OCI-LY1 (cell line): ENCODE results near the gene ITGA7.

Experiments
- H2AFZ ChIP-seq: fragments of 200-600 bp; sonication (generic), shearing (Covaris generic); 2 replicates; pipeline ENCODE4 v1.6.0; 2014; ENCODE audit warnings: antibody characterized with exemption, mild to moderate bottlenecking, low read length
- H3F3A ChIP-seq: fragments of 200-600 bp; sonication (generic), shearing (Covaris generic); 2 replicates; pipeline ENCODE4 v1.6.0; 2014; ENCODE audit warnings: mild to moderate bottlenecking, antibody characterized with exemption, low read length, moderate library complexity; ENCODE audit not compliant: insufficient read depth
- H3K27ac ChIP-seq: fragments of 200-600 bp; sonication (generic); 2 replicates; pipeline ENCODE4 v1.5.1; 2014; ENCODE audit warnings: low read length, mixed run types, mild to moderate bottlenecking, low read depth; ENCODE audit not compliant: poor library complexity, severe bottlenecking
- H3K27me3 ChIP-seq: fragments of 200-600 bp; sonication (generic); 2 replicates; pipeline ENCODE4 v1.6.0; 2014; ENCODE audit warnings: antibody characterized with exemption, mild to moderate bottlenecking, low read length, moderate library complexity; ENCODE audit not compliant: insufficient read depth
- H3K36me3 ChIP-seq: fragments of 200-600 bp; sonication (generic); 2 replicates; pipeline ENCODE4 v1.6.1; 2014; ENCODE audit warnings: mild to moderate bottlenecking, antibody characterized with exemption, low read length, moderate library complexity, mixed read lengths; ENCODE audit not compliant: insufficient read depth
- H3K4me1 ChIP-seq: fragments of 200-600 bp; sonication (generic); 2 replicates; pipeline ENCODE4 v1.5.1; 2014; ENCODE audit warnings: mild to moderate bottlenecking, low read length, moderate library complexity; ENCODE audit not compliant: insufficient read depth, severe bottlenecking
- H3K4me2 ChIP-seq: fragments of 200-600 bp; sonication (generic), shearing (Covaris generic); 2 replicates; pipeline ENCODE4 v1.6.1; 2014; ENCODE audit warnings: low read length
- H3K4me3 ChIP-seq: fragments of 200-600 bp; sonication (generic); 2 replicates; pipeline ENCODE4 v1.5.1; 2014; ENCODE audit warnings: low read length, low read depth, mild to moderate bottlenecking, mixed read lengths; ENCODE audit not compliant: poor library complexity, severe bottlenecking
- H3K79me2 ChIP-seq: fragments of 200-600 bp; shearing (Covaris generic); 2 replicates; pipeline ENCODE4 v1.6.1; 2016; ENCODE audit warnings: mixed run types, low read length, mixed read lengths; ENCODE audit not compliant: insufficient read depth
- H3K9ac ChIP-seq: fragments of 200-600 bp; sonication (generic), shearing (Covaris generic); 2 replicates; pipeline ENCODE4 v1.6.1; 2014; ENCODE audit warnings: mild to moderate bottlenecking, low read length, mixed read lengths
- H3K9me2 ChIP-seq: fragments of 200-600 bp; sonication (generic), shearing (Covaris generic); 2 replicates; pipeline ENCODE4 v1.6.1; 2014; ENCODE audit warnings: low read depth, mild to moderate bottlenecking, low read length, mixed read lengths
- H3K9me3 ChIP-seq: fragments of 200-600 bp; shearing (Covaris generic); 2 replicates; pipeline ENCODE4 v1.6.1; 2014; ENCODE audit warnings: low read length, mixed read lengths
- H4K20me1 ChIP-seq: fragments of 200-600 bp; sonication (generic), shearing (Covaris generic); 2 replicates; pipeline ENCODE4 v1.6.0; 2016; ENCODE audit warnings: mild to moderate bottlenecking, low read length; ENCODE audit not compliant: insufficient read depth
- EZH2 ChIP-seq: fragments of 200-600 bp; sonication (generic), shearing (Covaris generic); IDR thresholded peaks from 2 replicates; pipeline ENCODE4 v1.8.0; 2017; ENCODE audit warnings: borderline replicate concordance, mixed run types, mild to moderate bottlenecking, antibody characterized with exemption, low read length, moderate library complexity, mixed read lengths
- TF ChIP-seq, protein P1 (sequence below): fragments of 200-600 bp; sonication (generic), shearing (Covaris generic); IDR thresholded peaks from 2 replicates; pipeline ENCODE4 v1.5.1; 2017; ENCODE audit warnings: mild to moderate bottlenecking, antibody characterized with exemption, low read length, moderate library complexity, mixed read lengths

The ITGA7 gene

DNA sequence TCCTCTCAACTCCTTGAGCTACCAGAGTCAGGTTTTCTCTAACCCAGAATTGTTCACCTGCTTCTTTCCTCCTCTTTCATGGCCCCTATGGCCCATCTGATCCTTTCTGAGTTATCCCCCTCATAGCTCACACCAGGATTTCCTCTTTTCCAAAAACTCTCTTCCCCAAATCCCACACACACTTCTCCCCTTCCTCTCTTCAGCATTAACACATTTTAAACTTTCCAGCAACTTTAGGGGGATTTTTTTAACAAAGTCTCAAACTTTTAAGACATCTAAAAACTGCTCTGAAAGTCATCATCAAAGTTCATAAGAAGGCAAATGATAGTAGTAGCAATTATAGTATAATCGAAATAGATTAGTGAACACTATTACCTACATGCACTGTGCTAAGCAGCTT, 63.1 kb downstream of the ITGA7 start:
- Histone ChIP-seq H4K20me1 (no peaks in the 10 kb centered on the region), H3K9me2 (no peaks in the 10 kb centered on the region), H2AFZ (no peak overlapping the region), H3K27ac (no peak overlapping the region), H3K4me2 (no peak overlapping the region), H3K4me3 (no peak overlapping the region), H3K36me3 (no peaks in the 10 kb centered on the region), H3K79me2 (no peaks in the 10 kb centered on the region), H3K4me1 (peaks cover 21% of the 10 kb centered on the region), H3F3A (no peaks in the 10 kb centered on the region), H3K9ac (no peak overlapping the region), H3K27me3 (no peaks in the 10 kb centered on the region), H3K9me3 (no peaks in the 10 kb centered on the region)
- TF ChIP-seq, protein P1, sequence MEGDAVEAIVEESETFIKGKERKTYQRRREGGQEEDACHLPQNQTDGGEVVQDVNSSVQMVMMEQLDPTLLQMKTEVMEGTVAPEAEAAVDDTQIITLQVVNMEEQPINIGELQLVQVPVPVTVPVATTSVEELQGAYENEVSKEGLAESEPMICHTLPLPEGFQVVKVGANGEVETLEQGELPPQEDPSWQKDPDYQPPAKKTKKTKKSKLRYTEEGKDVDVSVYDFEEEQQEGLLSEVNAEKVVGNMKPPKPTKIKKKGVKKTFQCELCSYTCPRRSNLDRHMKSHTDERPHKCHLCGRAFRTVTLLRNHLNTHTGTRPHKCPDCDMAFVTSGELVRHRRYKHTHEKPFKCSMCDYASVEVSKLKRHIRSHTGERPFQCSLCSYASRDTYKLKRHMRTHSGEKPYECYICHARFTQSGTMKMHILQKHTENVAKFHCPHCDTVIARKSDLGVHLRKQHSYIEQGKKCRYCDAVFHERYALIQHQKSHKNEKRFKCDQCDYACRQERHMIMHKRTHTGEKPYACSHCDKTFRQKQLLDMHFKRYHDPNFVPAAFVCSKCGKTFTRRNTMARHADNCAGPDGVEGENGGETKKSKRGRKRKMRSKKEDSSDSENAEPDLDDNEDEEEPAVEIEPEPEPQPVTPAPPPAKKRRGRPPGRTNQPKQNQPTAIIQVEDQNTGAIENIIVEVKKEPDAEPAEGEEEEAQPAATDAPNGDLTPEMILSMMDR: no peak
- TF ChIP-seq EZH2: no peak

DNA sequence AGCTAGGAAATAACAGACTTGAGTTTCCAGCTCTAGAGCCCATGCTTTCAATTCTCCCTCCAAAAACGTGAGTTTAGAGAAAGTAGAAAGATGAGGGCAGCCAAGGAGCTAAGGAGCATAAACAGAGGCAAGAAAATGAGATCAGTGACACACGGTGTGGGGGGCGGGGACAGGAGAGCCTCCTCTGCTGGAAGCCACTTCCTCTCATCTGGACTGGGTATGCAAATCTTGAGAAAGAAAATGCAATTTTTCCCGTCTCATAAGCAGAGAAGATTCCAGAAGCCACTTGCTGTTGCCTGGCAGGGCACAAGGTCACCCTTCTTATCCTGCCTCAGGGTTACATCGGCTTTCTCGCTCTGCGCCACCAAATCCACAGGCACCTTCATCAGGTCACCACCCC, 65.0 kb downstream of the ITGA7 start:
- Histone ChIP-seq H3K4me3 (no peak overlapping the region), H2AFZ (no peak overlapping the region), H3F3A (no peaks in the 10 kb centered on the region), H3K4me2 (peak overlapping the region; percentile 18; the same call in 1 of the 2 replicates), H3K9ac (no peak overlapping the region), H3K36me3 (no peaks in the 10 kb centered on the region), H3K79me2 (no peaks in the 10 kb centered on the region), H3K4me1 (peaks cover 21% of the 10 kb centered on the region), H3K9me3 (no peaks in the 10 kb centered on the region), H3K27ac (no peak overlapping the region), H3K27me3 (no peaks in the 10 kb centered on the region; the same call in 1 of the 2 replicates), H4K20me1 (no peaks in the 10 kb centered on the region), H3K9me2 (no peaks in the 10 kb centered on the region)
- TF ChIP-seq, protein P1: no peak
- no peak for TF ChIP-seq EZH2

DNA sequence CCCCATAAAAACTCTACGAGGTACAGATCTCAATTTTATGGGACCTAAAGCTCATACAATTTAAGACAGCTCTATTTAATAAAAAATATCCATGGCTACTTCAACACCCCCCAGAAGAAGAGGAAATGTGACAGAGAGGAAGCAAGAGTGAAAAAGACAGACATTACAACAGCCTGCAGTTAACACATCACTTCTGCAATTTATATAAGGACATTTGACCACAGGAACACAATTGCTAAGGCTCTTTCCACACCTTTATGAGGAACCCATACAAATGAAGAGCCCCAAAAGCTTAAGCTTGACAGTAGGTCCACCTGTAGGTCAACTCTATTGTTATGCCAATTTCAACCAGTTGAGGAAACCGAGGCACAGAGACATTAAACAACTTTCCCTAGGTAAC, 65.4 kb downstream of the ITGA7 start:
- no peak overlapping the region for H3K9ac ChIP-seq
- no peak overlapping the region for H2AFZ ChIP-seq
- H4K20me1 ChIP-seq: no peaks in the 10 kb centered on the region
- TF ChIP-seq EZH2: no peak
- TF ChIP-seq, protein P1: no peak
- peak overlapping the region; percentile 18; the same call in 1 of the 2 replicates for H3K4me2 ChIP-seq
- no peaks in the 10 kb centered on the region for H3K36me3 ChIP-seq
- no peaks in the 10 kb centered on the region for H3K79me2 ChIP-seq
- peaks cover 21% of the 10 kb centered on the region for H3K4me1 ChIP-seq
- H3K27ac ChIP-seq: no peak overlapping the region
- no peak overlapping the region for H3K4me3 ChIP-seq
- H3F3A ChIP-seq: no peaks in the 10 kb centered on the region
- H3K9me3 ChIP-seq: no peaks in the 10 kb centered on the region
- no peaks in the 10 kb centered on the region; the same call in 1 of the 2 replicates for H3K27me3 ChIP-seq
- no peaks in the 10 kb centered on the region for H3K9me2 ChIP-seq
